ENCODE data around the gene IFT122.

- TF ChIP-seq CTCF (IDR thresholded peaks at IDR 0.05) (no peak), POLR2A (IDR thresholded peaks at IDR 0.05) (no peak), POLR2AphosphoS5 (IDR thresholded peaks at IDR 0.05) (no peak)
Observed at GRCh38 chr3:129467932-129468331, 27.9 kb downstream of the IFT122 start.
